CD4-positive, alpha-beta T cell (primary cell): ENCODE measurements around the gene PHF2. TPM values are rescaled to one million over a fixed set of nuclear protein-coding genes. Genes with fewer than 3 reads are reported as not detected.

ENCODE experiments used
- ATAC-seq: fragments of 200-7000 bp; cut with Tn5 transposase; one replicate; pipeline ENCODE4 v1.10.0; 2022; ENCODE audit warnings: mild to moderate bottlenecking; ENCODE audit not compliant: poor library complexity
- CTCF ChIA-PET: fragments of 350-600 bp; sonication (Branson Sonifier 250); formaldehyde crosslinking; loops from one replicate; lab custom pipeline; 2021; ENCODE audit warnings: antibody characterized with exemption, inconsistent platforms; lab: Charles Lee
- POLR2A ChIA-PET: fragments of 350-600 bp; sonication (Branson Sonifier 250); formaldehyde crosslinking; loops from one replicate; lab custom pipeline; 2021; ENCODE audit warnings: antibody characterized with exemption, inconsistent platforms; lab: Charles Lee
- DNase-seq, 14 experiments: peaks; one replicate each; pipeline ENCODE4 v3.0.0-alpha.2; 2013 to 2020; ENCODE audit warnings: mixed read lengths in 2 of 14
- H3K27ac ChIP-seq, 2 donors: one replicate each; pipeline versions ENCODE4 v1.5.1 to v1.7.0; 2013; ENCODE audit warnings: low read length in 2 of 2, low read depth in 1 of 2, mild to moderate bottlenecking in 1 of 2
- H3K27me3 ChIP-seq, 2 experiments: 1 replicate in 1 of 2; 2 replicates in 1 of 2; pipeline versions ENCODE4 v1.6.1 to v1.7.0; 2013; ENCODE audit warnings: low read length in 2 of 2, control low read depth in 1 of 2, mild to moderate bottlenecking in 1 of 2, moderate library complexity in 1 of 2; ENCODE audit not compliant: insufficient read depth in 2 of 2, control insufficient read depth in 1 of 2
- H3K36me3 ChIP-seq: one replicate; pipeline ENCODE4 v1.6.1; 2013; ENCODE audit warnings: low read length, control low read depth; ENCODE audit not compliant: insufficient read depth
- H3K4me1 ChIP-seq: one replicate; pipeline ENCODE4 v1.6.1; 2013; ENCODE audit warnings: low read length, control low read depth; ENCODE audit not compliant: insufficient read depth
- H3K4me3 ChIP-seq: one replicate; pipeline ENCODE4 v1.5.1; 2013; ENCODE audit warnings: mild to moderate bottlenecking, low read length, moderate library complexity
- H3K9me3 ChIP-seq, 2 experiments: 1 replicate in 1 of 2; 2 replicates in 1 of 2; pipeline versions ENCODE4 v1.6.1 to v1.7.0; 2013; ENCODE audit warnings: low read length in 2 of 2, mild to moderate bottlenecking in 2 of 2, control low read depth in 1 of 2, moderate library complexity in 1 of 2; ENCODE audit not compliant: control insufficient read depth in 1 of 2, insufficient read depth in 1 of 2
- H3K27ac Mint-ChIP-seq: one replicate; pipeline ENCODE4 v1.8.0; 2020; ENCODE audit warnings: mixed read lengths
- H3K27me3 Mint-ChIP-seq: one replicate; pipeline ENCODE4 v1.8.0; 2021; ENCODE audit warnings: mixed read lengths
- H3K36me3 Mint-ChIP-seq: one replicate; pipeline ENCODE4 v1.8.0; 2021; ENCODE audit warnings: low read depth, mixed read lengths
- H3K4me1 Mint-ChIP-seq: one replicate; pipeline ENCODE4 v1.8.0; 2021; ENCODE audit warnings: low read depth, mixed read lengths
- H3K4me3 Mint-ChIP-seq: one replicate; pipeline ENCODE4 v1.8.0; 2020; ENCODE audit warnings: mild to moderate bottlenecking, mixed read lengths
- H3K9me3 Mint-ChIP-seq: one replicate; pipeline ENCODE4 v1.8.0; 2020; ENCODE audit warnings: mixed read lengths
- intact Hi-C, 2 experiments: fragments of 100-400 bp; cut with DNase I in 1 of 2; cut with micrococcal nuclease in 1 of 2; formaldehyde crosslinking; loops; one replicate each; pipeline versions ENCODE4 v1.15.1 to v1.9.0; 2023 to 2025; cut with DNase I, micrococcal nuclease
- total RNA-seq, 174 experiments: library from RNA in 2 of 174; stranded (reverse) in 2 of 174; gene quantifications; one replicate each; pipeline ENCODE4 v1.2.3 and lab custom pipeline; 2021 to 2026
- TF ChIP-seq, protein P1 (sequence below): fragments of 200-600 bp; IDR thresholded peaks from one replicate; pipeline ENCODE4 v1.8.0; 2022; ENCODE audit warnings: antibody characterized with exemption, mild to moderate bottlenecking

The PHF2 gene
- total RNA-seq, 2 experiments from 2014 or later: 27.3 to 28.8 TPM

DNA sequence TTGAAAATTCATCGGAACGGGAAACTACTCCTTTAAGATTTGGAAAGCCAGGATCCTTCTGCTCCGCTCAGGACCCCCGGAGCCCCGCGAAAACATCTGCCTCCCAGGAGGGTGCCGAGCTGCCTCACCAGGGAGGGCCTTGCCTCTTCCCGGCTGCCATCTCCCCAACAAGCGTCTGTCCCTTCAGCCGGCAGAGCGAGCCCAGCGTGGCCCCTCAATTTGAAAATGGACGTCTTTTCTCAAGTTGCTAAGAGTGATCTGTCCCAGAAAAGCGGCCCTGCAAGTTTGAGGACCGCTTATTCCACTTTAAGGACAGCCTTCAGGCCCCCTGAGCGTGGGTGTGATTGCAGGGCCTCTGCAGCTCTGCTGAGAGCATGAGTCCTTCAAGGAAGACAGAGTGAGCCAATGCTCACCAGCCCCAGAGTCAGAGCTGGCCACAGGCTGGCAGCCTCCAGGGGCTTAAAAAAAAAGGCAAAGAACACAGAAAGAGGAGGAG lies 101.3 kb downstream of the PHF2 start:
- TF ChIP-seq, protein P1, sequence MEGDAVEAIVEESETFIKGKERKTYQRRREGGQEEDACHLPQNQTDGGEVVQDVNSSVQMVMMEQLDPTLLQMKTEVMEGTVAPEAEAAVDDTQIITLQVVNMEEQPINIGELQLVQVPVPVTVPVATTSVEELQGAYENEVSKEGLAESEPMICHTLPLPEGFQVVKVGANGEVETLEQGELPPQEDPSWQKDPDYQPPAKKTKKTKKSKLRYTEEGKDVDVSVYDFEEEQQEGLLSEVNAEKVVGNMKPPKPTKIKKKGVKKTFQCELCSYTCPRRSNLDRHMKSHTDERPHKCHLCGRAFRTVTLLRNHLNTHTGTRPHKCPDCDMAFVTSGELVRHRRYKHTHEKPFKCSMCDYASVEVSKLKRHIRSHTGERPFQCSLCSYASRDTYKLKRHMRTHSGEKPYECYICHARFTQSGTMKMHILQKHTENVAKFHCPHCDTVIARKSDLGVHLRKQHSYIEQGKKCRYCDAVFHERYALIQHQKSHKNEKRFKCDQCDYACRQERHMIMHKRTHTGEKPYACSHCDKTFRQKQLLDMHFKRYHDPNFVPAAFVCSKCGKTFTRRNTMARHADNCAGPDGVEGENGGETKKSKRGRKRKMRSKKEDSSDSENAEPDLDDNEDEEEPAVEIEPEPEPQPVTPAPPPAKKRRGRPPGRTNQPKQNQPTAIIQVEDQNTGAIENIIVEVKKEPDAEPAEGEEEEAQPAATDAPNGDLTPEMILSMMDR: no peak
- ATAC-seq (no peak), DNase-seq (peak in 2 of 14 experiments; percentile 5 to 23)
- H3K27ac ChIP-seq: no peak overlapping the region
- Mint-ChIP-seq H3K9me3 (no peaks in the 10 kb centered on the region), H3K36me3 (peaks cover 48% of the 10 kb centered on the region), H3K4me3 (no peak overlapping the region), H3K4me1 (no peaks in the 10 kb centered on the region), H3K27me3 (no peaks in the 10 kb centered on the region), H3K27ac (no peak overlapping the region)
- ChIA-PET CTCF (no interaction called here), POLR2A (no interaction called here)
- H3K36me3 ChIP-seq: peaks cover 42% of the 10 kb centered on the region
- no peaks in the 10 kb centered on the region for H3K27me3 ChIP-seq
- intact Hi-C loops: no loop called here
- H3K4me1 ChIP-seq: peaks cover 6% of the 10 kb centered on the region
- H3K4me3 ChIP-seq: no peak overlapping the region
- H3K9me3 ChIP-seq: peaks cover 0 to 17% of the 10 kb centered on the region in 2 experiments

DNA sequence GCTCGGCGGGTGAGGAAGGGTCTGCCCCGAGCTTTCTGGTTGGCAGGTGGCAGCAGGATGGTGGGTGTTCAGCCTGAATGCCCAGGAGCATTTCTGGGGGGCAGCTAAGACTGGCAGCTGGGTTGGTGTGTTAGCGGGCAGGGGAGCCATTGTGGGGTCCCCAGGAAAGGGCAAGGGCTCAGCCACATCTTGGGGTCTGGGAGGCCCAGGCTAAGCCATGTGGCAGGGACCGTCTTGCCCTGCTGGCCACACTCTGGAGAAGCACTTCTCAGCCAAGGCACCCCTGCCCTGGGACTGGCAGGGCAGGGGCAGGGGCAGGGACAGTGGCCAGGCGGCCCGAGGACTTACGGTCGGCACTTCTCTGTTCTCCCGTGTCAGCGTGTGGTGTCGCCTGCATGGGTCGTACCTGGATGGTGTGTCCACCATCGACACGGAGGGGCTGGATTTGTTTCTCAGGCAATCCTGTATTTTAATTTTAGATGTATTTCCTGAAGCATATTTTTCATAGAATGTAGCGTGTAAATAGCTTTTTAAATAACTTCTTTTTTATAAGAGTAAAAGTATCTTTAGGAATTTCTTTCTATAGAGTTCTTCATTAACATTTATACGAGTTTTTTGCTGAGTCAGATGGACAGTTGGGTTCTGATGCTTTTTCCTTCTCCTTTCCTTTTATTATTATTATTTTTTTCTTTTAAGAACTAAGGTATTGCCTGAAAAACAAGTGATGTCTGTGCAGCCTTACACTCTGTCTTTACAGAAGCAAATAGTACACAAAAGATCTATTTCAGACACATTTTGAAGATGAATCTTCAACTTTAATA lies 102.0 kb downstream of the PHF2 start:
- no peak overlapping the region for H3K27ac ChIP-seq
- intact Hi-C loops: no loop called here
- POLR2A ChIA-PET: no interaction called here
- H3K4me3 Mint-ChIP-seq: no peak overlapping the region
- H3K36me3 Mint-ChIP-seq: peaks cover 41% of the 10 kb centered on the region
- H3K9me3 ChIP-seq: peaks cover 0 to 17% of the 10 kb centered on the region in 2 experiments
- H3K36me3 ChIP-seq: peaks cover 35% of the 10 kb centered on the region
- no peak overlapping the region for H3K27ac Mint-ChIP-seq
- TF ChIP-seq, protein P1: no peak
- H3K4me1 ChIP-seq: peaks cover 6% of the 10 kb centered on the region
- ATAC-seq (no peak), DNase-seq (peak in 2 of 14 experiments; percentile 5 to 25)
- no peak overlapping the region for H3K4me3 ChIP-seq
- no peaks in the 10 kb centered on the region for H3K27me3 Mint-ChIP-seq
- CTCF ChIA-PET: no interaction called here
- no peaks in the 10 kb centered on the region for H3K27me3 ChIP-seq
- no peaks in the 10 kb centered on the region for H3K4me1 Mint-ChIP-seq
- no peaks in the 10 kb centered on the region for H3K9me3 Mint-ChIP-seq

GRCh38 chr9:93679536-93680442 lies 103.4 kb downstream of the PHF2 start:
- DNase-seq (peak in 2 of 14 experiments; percentile 5 to 15), ATAC-seq (no peak)
- no peak overlapping the region for H3K27ac ChIP-seq
- Mint-ChIP-seq H3K36me3 (peaks cover 30% of the 10 kb centered on the region), H3K4me1 (no peaks in the 10 kb centered on the region), H3K4me3 (no peak overlapping the region), H3K27ac (no peak overlapping the region), H3K27me3 (no peaks in the 10 kb centered on the region), H3K9me3 (no peaks in the 10 kb centered on the region)
- H3K9me3 ChIP-seq: peaks cover 0 to 23% of the 10 kb centered on the region in 2 experiments
- intact Hi-C loops: loop anchor here in 1 of 2 experiments (5.0 kb wide), 1 partner anchor 533 kb away; no protein-coding TSS in a partner anchor
- CTCF ChIA-PET: no interaction called here
- H3K4me1 ChIP-seq: peaks cover 6% of the 10 kb centered on the region
- no peak overlapping the region for H3K4me3 ChIP-seq
- POLR2A ChIA-PET: no interaction called here
- TF ChIP-seq, protein P1: no peak
- peaks cover 21% of the 10 kb centered on the region for H3K36me3 ChIP-seq
- H3K27me3 ChIP-seq: peaks cover 0 to 2% of the 10 kb centered on the region in 2 experiments
